Measurements from ENCODE around the gene EXD3. TPM values are rescaled to one million over a fixed set of nuclear protein-coding genes. Genes with fewer than 3 reads are reported as not detected.

The EXD3 gene
- total and polyA plus RNA-seq, 2 of the 13 experiments (the other 11 are each of a cell fraction or from before 2014, with no cell fraction given) = 2.7 to 4.8 TPM

DNA sequence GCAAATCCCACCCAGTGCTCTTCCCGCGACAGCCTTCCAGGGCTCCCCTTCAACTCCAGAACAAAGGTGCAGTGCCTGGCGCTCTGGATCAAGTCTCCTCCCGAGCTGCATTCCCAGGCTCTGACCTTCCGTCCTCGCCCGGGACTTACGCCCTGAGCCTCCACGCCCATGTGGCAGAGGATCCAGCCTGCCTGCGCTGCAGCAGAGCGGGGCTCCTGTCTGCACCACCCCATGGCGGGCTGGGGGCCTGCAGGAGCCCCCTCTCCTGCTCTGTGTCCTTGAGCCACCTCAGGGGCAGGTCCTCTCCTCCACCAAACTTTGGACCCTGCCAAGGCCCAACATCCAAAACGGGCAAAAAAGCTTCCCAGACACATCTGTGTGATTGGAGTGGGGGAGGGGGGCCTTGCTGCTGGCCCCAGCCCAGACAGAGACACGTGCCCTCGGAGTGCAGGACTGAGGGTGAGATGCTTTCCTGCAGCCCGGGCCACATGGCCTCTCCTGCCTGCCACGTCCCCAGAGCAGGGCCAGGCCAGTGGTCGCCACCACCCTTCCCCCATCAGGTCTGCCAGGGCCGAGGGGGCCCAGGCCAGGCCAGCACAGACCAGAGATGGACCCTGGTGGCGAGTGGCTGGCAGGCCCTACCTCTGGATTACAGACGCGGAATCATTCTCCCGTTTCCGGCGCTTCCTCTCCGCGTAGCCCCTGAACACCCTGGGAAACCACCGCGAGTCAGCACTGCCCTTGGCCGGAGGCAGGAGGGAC lies 31.8 kb upstream of the EXD3 start:
- ATAC-seq (peak; percentile 80), DNase-seq (ENCODE audit: low spot score) (peak; percentile 84), FAIRE-seq (peak; percentile 62)
- no peaks in the 10 kb centered on the region for H3K27me3 ChIP-seq (ENCODE audit: control insufficient read depth in 1 of 2, insufficient read depth in 2 of 2, low read length in 2 of 2)
- no TSS peak for BruUV-seq (replicated peaks)
- in situ Hi-C loops (cut with HindIII; ENCODE audit: extremely low pct_ligation_motif_present, low pct_unique_long_range_greater_than_20kb) (no loop called here), intact Hi-C loops (cut with micrococcal nuclease; ENCODE audit: unreplicated experiment) (no loop called here)
- H2AFZ ChIP-seq (ENCODE audit: low read length) = no peak overlapping the region
- ChIA-PET POLR2A (interaction anchor here (0.6 to 1.3 kb wide), 8 partner anchors 8 to 212 kb away, joined by 3 to 9 read pairs (median 4); partner anchors contain the start of genes ENTPD8 and TOR4A), CTCF (ENCODE audit: low intra/inter-chr PET ratio, low total read pairs) (no interaction called here)
- 55% methylated on average over 15 of the region's 30 CpGs for WGBS (ENCODE audit: low lambda C conversion rate)
- H3K4me1 ChIP-seq (ENCODE audit: insufficient read depth, low read length) = peaks cover 69% of the 10 kb centered on the region
- H3K4me2 ChIP-seq (ENCODE audit: low read depth, low read length) = peak overlapping the region; percentile 96
- H3K79me2 ChIP-seq (ENCODE audit: insufficient read depth, low read length) = peaks cover 31% of the 10 kb centered on the region
- H3K9me3 ChIP-seq (ENCODE audit: low read length) = no peaks in the 10 kb centered on the region
- peak overlapping the region; percentile 70 for H3K9ac ChIP-seq (ENCODE audit: insufficient read depth, low read depth, low read length)
- peaks cover 12 to 40% of the 10 kb centered on the region in 2 experiments for H3K36me3 ChIP-seq (replicated peaks in 1 of 2; ENCODE audit: control insufficient read depth in 1 of 2, insufficient read depth in 2 of 2, low read length in 2 of 2)
- H4K20me1 ChIP-seq (ENCODE audit: insufficient read depth, low read length) = peaks cover 14% of the 10 kb centered on the region; the same call in 1 of the 2 replicates
- peak overlapping the region; percentile 99 for H3K27ac ChIP-seq (ENCODE audit: extremely low read length, insufficient read depth, low read length)
- H3K4me3 ChIP-seq (replicated peaks in 1 of 3; ENCODE audit: insufficient read depth in 1 of 3, low read depth in 2 of 3, low read length in 3 of 3) = peak overlapping the region in 2 of 3 experiments; percentile 32 to 95; a peak in 4 of 6 replicates
- TF ChIP-seq ZNF776 (CRISPR knock-in tag; IDR thresholded peaks at IDR 0.05) (peak; percentile 60; the same call in 1 of the 2 replicates), STAG1 (CRISPR knock-in tag; IDR thresholded peaks at IDR 0.05) (no peak), ZNF30 (CRISPR knock-in tag; IDR thresholded peaks at IDR 0.05) (peak; percentile 82; the same call in 1 of the 2 replicates), PAF1 (CRISPR knock-in tag; IDR thresholded peaks at IDR 0.05) (peak; percentile 63; the same call in 1 of the 2 replicates), NKX3-1 (CRISPR knock-in tag; IDR thresholded peaks at IDR 0.05) (peak; percentile 67; the same call in 1 of the 2 replicates), BRD4 (CRISPR knock-in tag; IDR thresholded peaks at IDR 0.05) (peak; percentile 80; the same call in 1 of the 2 replicates), MTA1 (CRISPR knock-in tag; IDR thresholded peaks at IDR 0.05; ENCODE audit: borderline replicate concordance) (peak; percentile 93), ZNF672 (CRISPR knock-in tag; IDR thresholded peaks at IDR 0.05) (no peak), HOXA9 (CRISPR knock-in tag; IDR thresholded peaks at IDR 0.05; ENCODE audit: borderline replicate concordance) (no peak), CC2D1A (CRISPR knock-in tag; IDR thresholded peaks at IDR 0.05) (no peak; the same call in 1 of the 2 replicates), SYNCRIP (IDR thresholded peaks at IDR 0.05; ENCODE audit: insufficient read depth, low read depth, low read length) (no peak), NR2F6 (IDR thresholded peaks at IDR 0.05) (peak; percentile 60), NR2F6 (CRISPR knock-in tag; IDR thresholded peaks at IDR 0.05) (peak; percentile 77), ZNF33B (CRISPR knock-in tag; IDR thresholded peaks at IDR 0.05) (no peak), RFXANK (CRISPR knock-in tag; IDR thresholded peaks at IDR 0.05) (0 out of 2 replicates have a peak, but pooled peaks have one; percentile 69)
- TF ChIP-seq, protein P1, sequence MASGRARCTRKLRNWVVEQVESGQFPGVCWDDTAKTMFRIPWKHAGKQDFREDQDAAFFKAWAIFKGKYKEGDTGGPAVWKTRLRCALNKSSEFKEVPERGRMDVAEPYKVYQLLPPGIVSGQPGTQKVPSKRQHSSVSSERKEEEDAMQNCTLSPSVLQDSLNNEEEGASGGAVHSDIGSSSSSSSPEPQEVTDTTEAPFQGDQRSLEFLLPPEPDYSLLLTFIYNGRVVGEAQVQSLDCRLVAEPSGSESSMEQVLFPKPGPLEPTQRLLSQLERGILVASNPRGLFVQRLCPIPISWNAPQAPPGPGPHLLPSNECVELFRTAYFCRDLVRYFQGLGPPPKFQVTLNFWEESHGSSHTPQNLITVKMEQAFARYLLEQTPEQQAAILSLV (CRISPR knock-in tag; IDR thresholded peaks at IDR 0.05; ENCODE audit: borderline replicate concordance) = peak; percentile 95; the same call in 1 of the 2 replicates
- TF ChIP-seq, protein P2, sequence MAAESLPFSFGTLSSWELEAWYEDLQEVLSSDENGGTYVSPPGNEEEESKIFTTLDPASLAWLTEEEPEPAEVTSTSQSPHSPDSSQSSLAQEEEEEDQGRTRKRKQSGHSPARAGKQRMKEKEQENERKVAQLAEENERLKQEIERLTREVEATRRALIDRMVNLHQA (CRISPR knock-in tag; IDR thresholded peaks at IDR 0.05) = no peak
- TF ChIP-seq, protein P3, sequence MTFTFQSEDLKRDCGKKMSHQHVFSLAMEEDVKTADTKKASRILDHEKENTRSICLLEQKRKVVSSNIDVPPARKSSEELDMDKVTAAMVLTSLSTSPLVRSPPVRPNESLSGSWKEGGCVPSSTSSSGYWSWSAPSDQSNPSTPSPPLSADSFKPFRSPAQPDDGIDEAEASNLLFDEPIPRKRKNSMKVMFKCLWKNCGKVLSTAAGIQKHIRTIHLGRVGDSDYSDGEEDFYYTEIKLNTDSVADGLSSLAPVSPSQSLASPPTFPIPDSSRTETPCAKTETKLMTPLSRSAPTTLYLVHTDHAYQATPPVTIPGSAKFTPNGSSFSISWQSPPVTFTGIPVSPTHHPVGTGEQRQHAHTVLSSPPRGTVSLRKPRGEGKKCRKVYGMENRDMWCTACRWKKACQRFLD (CRISPR knock-in tag; IDR thresholded peaks at IDR 0.05; ENCODE audit: borderline replicate concordance) = peak; percentile 65; the same call in 1 of the 2 replicates
- TF ChIP-seq, protein P4, sequence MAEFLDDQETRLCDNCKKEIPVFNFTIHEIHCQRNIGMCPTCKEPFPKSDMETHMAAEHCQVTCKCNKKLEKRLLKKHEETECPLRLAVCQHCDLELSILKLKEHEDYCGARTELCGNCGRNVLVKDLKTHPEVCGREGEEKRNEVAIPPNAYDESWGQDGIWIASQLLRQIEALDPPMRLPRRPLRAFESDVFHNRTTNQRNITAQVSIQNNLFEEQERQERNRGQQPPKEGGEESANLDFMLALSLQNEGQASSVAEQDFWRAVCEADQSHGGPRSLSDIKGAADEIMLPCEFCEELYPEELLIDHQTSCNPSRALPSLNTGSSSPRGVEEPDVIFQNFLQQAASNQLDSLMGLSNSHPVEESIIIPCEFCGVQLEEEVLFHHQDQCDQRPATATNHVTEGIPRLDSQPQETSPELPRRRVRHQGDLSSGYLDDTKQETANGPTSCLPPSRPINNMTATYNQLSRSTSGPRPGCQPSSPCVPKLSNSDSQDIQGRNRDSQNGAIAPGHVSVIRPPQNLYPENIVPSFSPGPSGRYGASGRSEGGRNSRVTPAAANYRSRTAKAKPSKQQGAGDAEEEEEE (CRISPR knock-in tag; IDR thresholded peaks at IDR 0.05; ENCODE audit: borderline replicate concordance) = peak; percentile 88; the same call in 1 of the 2 replicates
- TF ChIP-seq, protein P5, sequence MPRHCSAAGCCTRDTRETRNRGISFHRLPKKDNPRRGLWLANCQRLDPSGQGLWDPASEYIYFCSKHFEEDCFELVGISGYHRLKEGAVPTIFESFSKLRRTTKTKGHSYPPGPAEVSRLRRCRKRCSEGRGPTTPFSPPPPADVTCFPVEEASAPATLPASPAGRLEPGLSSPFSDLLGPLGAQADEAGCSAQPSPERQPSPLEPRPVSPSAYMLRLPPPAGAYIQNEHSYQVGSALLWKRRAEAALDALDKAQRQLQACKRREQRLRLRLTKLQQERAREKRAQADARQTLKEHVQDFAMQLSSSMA (CRISPR knock-in tag; IDR thresholded peaks at IDR 0.05) = 0 out of 2 replicates have a peak, but pooled peaks have one; percentile 43
